ENCODE results near the gene ZW10. TPM values are rescaled to one million over a fixed set of nuclear protein-coding genes. Genes with fewer than 3 reads are reported as not detected.

The ZW10 gene
- total RNA-seq, 1 donor from 2014 or later, result 11.5 TPM

DNA sequence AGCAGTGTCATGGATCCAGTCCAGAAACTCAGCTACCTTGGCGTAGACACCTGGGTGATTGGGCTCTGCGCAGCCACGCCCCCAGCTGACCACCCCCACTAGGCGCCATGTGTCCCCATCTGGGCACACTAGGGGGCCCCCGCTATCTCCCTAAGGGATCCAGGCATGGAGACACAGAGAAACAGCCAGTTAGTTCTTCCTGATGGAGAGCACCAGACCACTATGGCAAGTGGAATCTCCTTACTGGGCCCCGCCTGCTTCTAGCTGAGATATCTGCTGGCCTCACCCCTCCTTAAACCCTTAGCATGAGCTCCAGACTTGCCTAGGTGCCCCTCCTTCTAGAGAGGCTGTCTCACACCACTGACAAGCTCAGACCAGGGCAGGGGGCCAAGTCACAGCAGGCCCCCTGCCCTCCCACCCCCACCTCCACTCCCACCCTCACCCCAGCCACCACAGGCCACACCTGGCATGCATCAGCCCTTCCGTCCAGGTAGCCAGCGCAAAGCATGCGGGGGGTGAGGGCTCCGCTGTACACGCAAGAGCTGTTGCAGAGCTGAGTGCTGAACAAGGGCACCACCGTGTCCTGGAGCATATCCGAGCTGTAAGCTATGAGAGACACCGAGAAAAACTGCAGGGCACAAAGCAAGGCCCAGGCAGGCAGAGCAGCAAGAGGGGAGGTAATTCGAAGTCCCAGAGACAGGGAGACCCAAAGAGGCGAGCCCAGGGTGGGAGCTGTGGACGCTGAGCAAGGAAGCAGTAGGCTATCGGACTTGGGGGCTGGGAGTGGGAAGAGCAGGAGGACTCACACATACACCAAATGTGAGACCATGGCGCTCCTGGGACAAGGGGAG lies 83.5 kb downstream of the ZW10 start:
- no peaks in the 10 kb centered on the region for H3K4me1 ChIP-seq
- H3K4me3 ChIP-seq, result no peak overlapping the region
- intact Hi-C loops (cut with DNase I), result no loop called here
- TF ChIP-seq, protein P1, sequence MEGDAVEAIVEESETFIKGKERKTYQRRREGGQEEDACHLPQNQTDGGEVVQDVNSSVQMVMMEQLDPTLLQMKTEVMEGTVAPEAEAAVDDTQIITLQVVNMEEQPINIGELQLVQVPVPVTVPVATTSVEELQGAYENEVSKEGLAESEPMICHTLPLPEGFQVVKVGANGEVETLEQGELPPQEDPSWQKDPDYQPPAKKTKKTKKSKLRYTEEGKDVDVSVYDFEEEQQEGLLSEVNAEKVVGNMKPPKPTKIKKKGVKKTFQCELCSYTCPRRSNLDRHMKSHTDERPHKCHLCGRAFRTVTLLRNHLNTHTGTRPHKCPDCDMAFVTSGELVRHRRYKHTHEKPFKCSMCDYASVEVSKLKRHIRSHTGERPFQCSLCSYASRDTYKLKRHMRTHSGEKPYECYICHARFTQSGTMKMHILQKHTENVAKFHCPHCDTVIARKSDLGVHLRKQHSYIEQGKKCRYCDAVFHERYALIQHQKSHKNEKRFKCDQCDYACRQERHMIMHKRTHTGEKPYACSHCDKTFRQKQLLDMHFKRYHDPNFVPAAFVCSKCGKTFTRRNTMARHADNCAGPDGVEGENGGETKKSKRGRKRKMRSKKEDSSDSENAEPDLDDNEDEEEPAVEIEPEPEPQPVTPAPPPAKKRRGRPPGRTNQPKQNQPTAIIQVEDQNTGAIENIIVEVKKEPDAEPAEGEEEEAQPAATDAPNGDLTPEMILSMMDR (IDR thresholded peaks at IDR 0.05), result no peak
- DNase-seq (no peak), ATAC-seq (no peak)
- no peak overlapping the region for H3K27ac ChIP-seq
- H3K27me3 ChIP-seq, result no peaks in the 10 kb centered on the region
- H3K9me3 ChIP-seq, result no peaks in the 10 kb centered on the region
- no peaks in the 10 kb centered on the region for H3K36me3 ChIP-seq

GRCh38 chr11:113685654-113686359 lies 87.7 kb downstream of the ZW10 start:
- no peak overlapping the region for H3K27ac ChIP-seq
- no peak for DNase-seq
- H3K36me3 ChIP-seq, result no peaks in the 10 kb centered on the region
- H3K4me3 ChIP-seq, result no peak overlapping the region
- TF ChIP-seq, protein P1 (IDR thresholded peaks at IDR 0.05), result no peak
- ATAC-seq, result no peak
- no peaks in the 10 kb centered on the region for H3K4me1 ChIP-seq
- H3K27me3 ChIP-seq, result no peaks in the 10 kb centered on the region
- intact Hi-C loops (cut with DNase I), result no loop called here
- no peaks in the 10 kb centered on the region for H3K9me3 ChIP-seq

DNA sequence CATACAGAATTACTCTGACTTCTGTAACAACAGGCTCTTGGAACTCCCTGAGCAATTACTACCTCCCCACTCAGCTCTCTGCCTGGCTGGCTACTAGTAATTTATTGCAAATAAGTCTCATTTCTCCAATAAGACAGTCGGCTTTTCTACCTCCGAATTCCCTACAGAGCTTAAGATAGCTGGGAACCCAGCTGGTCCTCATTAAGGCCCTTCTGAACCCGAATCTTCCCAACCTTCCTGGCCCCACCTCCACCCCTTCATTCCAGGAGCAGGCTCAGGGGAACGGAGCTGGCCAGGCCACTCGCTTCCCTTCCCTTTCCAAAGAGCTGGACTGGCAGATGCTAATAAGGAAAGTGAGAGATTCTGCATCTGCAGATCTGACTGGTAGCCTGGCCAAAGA lies 89.0 kb downstream of the ZW10 start:
- Histone ChIP-seq H3K27me3 (no peaks in the 10 kb centered on the region), H3K4me1 (no peaks in the 10 kb centered on the region), H3K9me3 (no peaks in the 10 kb centered on the region), H3K27ac (no peak overlapping the region), H3K36me3 (no peaks in the 10 kb centered on the region), H3K4me3 (no peak overlapping the region)
- intact Hi-C loops (cut with DNase I), result no loop called here
- no peak for DNase-seq
- ATAC-seq, result no peak
- TF ChIP-seq, protein P1 (IDR thresholded peaks at IDR 0.05), result no peak

GRCh38 chr11:113683481-113684046 lies 89.9 kb downstream of the ZW10 start:
- intact Hi-C loops (cut with DNase I), result no loop called here
- TF ChIP-seq, protein P1 (IDR thresholded peaks at IDR 0.05), result no peak
- Histone ChIP-seq H3K27ac (no peak overlapping the region), H3K27me3 (no peaks in the 10 kb centered on the region), H3K4me3 (no peak overlapping the region), H3K36me3 (no peaks in the 10 kb centered on the region), H3K4me1 (no peaks in the 10 kb centered on the region), H3K9me3 (no peaks in the 10 kb centered on the region)
- DNase-seq, result no peak
- ATAC-seq, result no peak

Other genes with a start within 250 kb of the ZW10 start
- 0.69 TPM for gene TMPRSS5, start 67.4 kb downstream of the ZW10 start, total RNA-seq
- gene CLDN25, start 6.1 kb upstream of the ZW10 start, total RNA-seq, result not detected
- 28.9 TPM for gene USP28, start 101.9 kb upstream of the ZW10 start, total RNA-seq
- gene HTR3B, start 131.1 kb upstream of the ZW10 start, total RNA-seq, result not detected
- gene HTR3A, start 201.4 kb upstream of the ZW10 start, total RNA-seq, result not detected

All from upper lobe of right lung (tissue), 1 donor.